GM18511 (cell line): ENCODE measurements around the gene KIAA1614.

ENCODE experiments used
- ATAC-seq: cut with Tn5 transposase; IDR thresholded peaks from one replicate; pipeline ENCODE4 v1.9.1; 2021; ENCODE audit warnings: mild to moderate bottlenecking, moderate library complexity; ENCODE audit not compliant: unreplicated experiment

The KIAA1614 gene

DNA sequence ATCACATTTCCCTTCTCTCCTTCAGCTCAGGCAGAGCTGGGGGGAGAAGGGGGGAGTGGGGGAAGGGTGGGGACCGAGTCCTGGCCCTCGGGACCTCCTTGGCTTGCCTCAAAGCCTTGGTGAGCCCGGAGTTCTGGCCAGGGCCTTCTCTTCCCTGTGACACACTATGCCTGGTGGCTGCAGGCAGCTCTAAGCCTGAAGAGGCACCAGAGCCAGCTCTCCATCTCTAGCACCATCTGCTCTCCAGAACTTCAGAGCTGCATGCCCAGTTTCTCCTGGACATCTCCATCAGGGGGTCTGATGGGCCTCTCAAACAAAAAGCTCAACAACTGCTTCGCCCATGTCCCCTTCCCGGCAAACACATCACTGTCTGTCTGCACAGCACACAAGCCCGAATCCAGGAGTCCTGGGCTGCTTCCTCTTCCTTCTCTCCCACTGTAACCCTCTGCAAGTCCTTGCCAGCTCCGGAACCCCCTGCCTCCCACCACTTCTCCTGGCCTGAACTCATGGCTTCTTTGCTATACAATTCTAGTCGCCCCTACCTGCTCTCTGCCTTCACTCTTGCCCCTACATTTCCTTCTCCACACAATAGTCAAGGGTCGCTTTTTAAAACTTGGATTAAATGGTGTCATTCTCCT, 26.5 kb downstream of the KIAA1614 start:
- no peak for ATAC-seq

DNA sequence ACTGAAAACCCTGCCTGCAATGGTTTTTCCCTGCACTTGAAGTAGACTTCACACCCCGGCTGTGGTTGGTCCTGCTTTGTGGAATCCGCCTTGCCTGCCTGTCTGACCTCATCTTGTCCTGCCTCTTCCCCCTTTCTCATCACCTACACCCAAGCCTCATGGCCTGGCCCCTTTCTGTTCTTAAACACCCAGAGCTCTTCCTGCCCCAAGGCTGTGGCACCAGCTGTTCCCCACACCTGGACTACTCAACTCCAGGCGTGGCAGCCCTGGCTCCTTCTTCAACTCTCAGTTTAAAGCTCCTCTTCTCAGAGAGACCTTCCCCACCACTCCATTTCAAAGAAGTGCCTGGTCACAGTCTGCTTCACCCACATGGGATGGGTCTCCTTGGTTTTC, 27.0 kb downstream of the KIAA1614 start:
- no peak for ATAC-seq

DNA sequence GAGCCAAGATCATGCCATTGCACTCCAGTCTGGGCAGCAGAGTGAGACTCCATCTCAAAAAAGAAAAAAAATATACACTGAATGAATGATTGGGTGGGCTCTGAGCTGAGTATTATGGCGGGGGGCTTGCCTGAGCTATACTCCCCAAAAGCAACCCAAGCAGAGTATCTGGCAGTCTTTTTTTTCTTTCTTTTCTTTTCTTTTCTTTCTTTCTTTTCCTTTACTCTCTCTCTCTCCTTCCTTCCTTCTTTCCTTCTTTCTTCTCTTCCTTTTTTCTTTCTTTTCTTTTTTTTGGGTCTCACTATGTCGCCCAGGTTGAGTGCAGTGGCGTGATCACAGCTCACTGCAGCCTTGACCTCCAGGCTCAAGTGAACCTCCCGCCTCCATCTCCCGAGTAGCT, 27.7 kb downstream of the KIAA1614 start:
- ATAC-seq, result no peak

DNA sequence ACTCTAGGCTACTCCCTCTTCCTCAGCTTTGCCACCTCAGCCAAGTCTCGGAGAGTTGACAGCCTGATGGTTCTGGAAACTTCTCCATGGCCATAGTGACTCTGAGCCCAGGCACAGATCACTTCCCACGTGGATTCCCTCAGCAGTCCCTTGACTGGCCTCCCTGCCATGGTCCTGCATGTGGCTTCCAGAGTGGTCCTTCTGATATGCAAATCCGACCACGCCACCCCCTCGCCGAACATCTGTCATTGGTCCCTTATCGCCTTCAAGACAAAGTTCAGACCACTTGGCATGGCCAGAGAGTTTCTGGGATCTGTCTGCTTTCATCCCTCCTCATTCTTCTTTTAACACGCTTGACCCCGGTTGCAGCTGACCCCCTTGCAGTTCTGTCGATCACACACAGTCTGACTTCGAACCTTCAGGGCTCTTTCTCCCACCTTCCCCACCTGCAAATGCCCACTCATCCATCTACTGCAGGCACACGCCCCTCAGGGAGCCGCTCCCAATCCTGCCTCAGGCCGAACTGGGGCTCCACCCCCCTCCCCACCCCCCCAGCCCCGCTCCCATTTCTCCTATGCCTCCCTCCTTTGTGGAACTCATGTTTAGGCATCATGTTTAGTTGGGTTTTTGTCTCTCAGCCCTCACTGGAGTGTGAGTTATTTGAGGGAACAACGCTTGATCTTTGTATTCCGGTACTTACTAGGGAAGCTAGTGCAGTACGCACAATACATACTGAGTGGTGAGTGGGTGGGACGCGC, 29.0 kb downstream of the KIAA1614 start:
- ATAC-seq, result no peak

GRCh38 chr1:180945151-180945550, 32.5 kb downstream of the KIAA1614 start:
- ATAC-seq, result no peak

GRCh38 chr1:180945551-180945950, 32.9 kb downstream of the KIAA1614 start:
- no peak for ATAC-seq

DNA sequence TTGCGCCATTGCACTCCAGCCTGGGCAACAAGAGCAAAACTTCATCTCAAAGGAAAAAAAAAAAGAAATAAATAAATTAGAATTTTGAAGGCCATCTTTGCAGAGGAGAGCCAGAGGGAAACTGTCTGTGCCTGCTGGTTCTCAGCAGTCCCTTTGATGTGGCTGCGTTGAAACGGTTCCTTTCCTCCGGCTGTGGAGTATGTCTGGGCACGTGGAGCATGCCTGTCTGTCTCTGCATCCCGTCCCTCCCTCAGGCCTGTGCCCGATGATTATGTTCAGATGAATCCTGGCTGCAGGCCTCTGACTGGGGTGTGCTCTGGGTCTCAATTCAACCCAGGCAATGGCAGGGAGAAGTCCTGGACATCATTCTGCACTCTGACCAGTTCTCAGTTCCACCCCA, 33.4 kb downstream of the KIAA1614 start:
- ATAC-seq, result no peak

- ATAC-seq, result no peak
These were observed 34.1 kb downstream of the KIAA1614 start for GRCh38 chr1:180946541-180947498.

DNA sequence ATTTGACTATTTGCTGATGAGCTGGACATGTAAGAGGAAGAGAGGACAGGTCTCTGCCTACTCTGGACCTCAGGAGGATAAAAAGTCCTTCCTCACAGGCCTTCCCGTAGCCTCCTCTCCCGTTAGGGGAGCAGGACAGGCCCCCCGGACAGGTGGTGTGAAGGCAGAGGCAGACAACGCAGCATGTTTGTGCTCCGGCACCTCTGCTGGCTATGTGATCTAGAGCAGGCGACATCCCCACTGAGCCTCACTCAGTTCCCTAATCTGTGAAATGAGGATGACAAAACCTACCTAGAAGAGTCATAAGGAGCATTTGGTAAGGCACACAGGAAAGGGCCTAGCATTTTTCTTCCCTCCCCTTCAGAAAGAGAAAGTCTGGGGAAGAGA, 34.8 kb downstream of the KIAA1614 start:
- ATAC-seq, result no peak

GRCh38 chr1:180947901-180948640, 35.4 kb downstream of the KIAA1614 start:
- ATAC-seq, result no peak

DNA sequence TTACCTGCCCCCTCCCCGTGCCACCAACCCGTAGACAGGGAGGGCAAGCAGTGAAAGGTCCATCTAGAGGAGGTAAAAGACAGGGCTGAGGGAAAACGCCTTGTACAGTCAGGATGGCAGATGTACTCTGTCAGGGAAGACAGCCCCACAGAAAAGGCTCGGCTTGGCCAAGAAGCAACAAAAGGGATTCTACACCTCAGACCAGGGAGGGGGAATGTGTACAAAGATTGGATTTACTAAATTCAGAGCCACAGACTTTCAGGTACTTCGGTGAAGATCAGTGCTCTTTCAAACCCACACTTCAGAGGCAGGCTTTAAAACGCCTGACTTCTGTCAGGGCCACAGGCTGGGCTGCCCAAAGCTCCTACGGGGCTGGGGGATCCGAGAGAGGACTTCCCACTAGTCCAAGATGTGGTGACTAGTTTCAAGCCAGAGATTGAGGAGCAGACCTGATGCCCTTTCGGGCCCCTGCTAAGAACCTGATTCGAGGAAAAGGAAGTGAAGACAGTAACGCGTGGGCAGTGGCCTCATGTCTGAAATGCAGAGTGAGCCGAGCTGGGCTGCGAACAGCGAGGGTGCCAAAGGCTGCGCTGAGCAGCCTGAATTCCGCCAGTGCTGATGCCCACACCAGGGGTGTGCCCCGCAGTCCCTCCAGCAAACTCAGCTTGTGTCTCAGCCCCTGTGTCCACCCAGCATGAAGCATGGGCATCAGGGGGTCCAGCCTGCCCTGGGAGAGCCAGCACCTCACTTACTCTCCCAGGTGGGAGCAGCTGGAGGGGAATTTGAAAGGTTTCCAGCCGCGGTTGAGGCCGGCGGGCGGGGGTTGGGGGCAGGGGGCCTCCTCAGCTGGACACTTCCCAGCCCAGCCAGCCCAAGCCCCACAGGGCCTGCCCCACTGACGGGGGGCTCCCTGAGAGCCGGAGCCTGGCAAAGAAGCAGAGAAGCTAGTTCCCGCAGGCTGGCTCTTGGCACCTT, 36.2 kb downstream of the KIAA1614 start:
- no peak for ATAC-seq

- ATAC-seq, result no peak
These were observed 36.9 kb downstream of the KIAA1614 start for GRCh38 chr1:180949616-180950000.

DNA sequence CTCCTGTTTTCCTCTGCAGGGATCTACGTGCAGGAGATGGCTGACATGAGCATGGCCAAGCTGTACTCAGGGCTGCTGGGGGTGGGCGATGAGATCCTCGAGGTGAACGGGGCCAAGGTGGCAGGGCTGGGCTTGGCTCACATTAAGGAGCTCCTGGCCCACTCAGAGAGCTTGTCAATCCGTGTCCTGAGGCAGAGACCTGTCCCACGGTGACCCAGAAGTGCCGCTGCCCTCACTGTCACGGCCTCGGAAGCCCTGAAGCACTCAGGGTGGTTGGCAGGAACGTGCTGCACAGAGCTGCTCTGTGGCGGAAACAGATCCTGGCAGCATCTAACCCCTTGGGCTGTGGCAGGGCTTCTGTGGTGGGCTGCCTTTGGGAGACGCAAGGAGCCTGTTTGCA, 37.6 kb downstream of the KIAA1614 start:
- ATAC-seq, result no peak

DNA sequence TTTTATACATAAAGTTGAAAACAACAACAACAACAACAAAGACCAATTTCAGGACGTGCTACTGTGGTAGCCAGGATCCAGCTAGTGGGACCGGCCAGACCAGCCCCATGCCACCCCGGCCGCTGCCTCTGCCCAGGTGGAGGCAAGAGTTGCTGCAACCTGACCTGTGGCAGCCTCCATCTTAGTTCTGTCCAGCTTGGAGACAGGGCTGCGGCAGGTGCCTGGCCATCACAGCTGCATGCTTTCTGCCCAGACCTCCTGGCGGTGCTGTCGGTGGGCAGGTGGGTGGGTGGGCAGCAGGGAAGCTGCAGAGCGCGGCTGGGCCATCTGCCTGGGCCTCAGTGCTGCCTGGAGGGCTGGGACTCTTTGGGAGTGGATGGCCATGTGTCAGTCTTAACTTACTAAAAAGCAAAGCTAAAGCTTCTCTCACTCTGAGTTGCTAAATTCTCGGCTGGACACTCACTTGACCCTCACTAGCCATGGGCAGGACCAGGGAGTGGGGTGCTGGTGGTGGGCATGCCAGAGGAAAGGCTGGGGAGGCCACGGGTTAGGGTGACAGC, 38.6 kb downstream of the KIAA1614 start:
- ATAC-seq, result no peak

DNA sequence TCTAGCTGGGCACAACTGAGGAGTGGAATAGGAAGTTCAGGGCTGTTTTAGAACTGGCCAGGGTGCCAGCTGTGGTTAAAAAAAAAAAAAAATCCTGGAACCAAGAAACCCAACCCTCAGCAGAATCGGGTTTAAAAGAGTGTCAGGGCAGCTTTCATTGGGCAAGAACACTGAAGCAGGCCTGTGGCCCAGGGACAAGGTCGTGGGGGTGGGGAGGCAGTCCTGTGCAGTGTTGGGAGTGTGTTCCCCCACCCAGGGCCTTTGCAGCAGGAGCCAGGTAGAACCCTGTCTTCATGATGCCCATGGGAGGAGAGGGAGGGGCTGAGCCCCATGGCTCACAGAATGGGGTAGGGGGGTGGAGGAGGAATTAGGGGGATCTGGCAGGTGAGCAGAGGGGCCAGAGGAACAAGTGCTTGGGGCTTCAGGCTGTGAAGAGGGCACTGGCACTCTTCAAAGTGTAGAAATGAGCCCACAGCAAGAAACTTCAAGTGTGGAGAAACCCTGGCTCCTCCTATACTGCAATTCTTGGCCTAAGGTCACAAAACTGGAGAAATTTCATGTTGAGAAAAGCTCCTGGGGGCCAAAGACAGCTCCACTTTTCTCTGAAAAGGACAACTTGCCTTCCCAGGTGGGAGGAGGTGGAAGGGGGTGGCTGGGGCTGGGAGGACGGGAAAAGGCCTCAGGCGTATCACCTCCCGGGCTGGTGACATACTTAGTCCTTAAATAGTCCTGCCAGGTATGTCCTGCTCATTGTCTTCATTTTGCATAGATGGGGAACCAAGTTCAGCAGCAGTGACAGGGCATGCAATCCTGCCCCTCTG, 39.3 kb downstream of the KIAA1614 start:
- no peak for ATAC-seq

- ATAC-seq, result no peak
These were observed 39.9 kb downstream of the KIAA1614 start for GRCh38 chr1:180952657-180953013.

DNA sequence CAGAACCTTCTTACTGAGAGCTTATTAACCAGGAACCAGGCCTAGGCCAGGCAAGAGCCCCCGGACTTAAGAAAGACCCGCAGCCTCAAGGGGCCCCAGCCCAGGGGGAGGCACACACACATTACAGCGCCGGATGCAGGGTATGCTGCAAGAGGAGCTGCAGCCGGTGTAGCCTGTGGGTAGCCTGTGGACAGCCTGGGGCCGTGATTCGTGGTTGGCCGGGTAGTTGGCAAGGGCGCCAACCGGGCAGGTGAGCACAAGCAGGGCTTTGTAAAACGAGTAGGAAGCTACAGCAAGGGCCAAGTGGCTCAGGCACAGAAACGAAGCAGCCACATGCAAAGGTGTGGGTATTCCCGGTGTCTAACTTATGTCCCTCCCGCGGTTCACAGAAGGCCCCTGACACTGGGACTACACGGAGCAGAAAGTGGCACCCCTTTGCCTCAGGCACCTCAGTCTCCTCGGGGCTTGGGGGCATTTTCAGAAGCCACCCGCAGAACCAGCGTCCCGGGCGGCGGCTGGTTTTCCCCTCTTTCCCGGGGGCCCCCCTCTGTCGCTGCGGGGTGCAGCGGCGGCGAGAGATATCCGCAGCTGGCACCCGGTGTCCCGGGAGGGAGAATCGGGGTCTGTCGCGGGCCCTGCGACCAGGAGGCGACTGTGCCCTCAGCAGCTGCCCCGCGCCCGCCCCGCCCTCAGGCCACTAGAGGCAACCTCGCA, 40.8 kb downstream of the KIAA1614 start:
- peak; percentile 51 for ATAC-seq
